Stimulated activated naive B cell treated with anti-CD40 and anti-IgM and Interleukin-4, amounts not matched to agents 10 μg/mL and 1 μg/mL and 100 μg/mL, for 72 hours (primary cell): ENCODE data around the gene FKBP10.
"Not testable (repeated sequence)": the region's sequence is repeated elsewhere in the genome, so short reads cannot be mapped to it uniquely, and the experiment has no call there.

Experiments
- ATAC-seq, 2 donors: fragments of 150-1000 bp; cut with Tn5 transposase; replicated peaks; 2 replicates each; pipeline ENCODE4 v1.10.0; 2021; ENCODE audit warnings: moderate library complexity in 1 of 2
- DNase-seq: peaks from one replicate; pipeline ENCODE4 v3.0.0; 2021
- H3K27ac Mint-ChIP-seq: one replicate; pipeline ENCODE4 v1.8.0; 2022; ENCODE audit warnings: mild to moderate bottlenecking, mixed read lengths
- H3K27me3 Mint-ChIP-seq, 2 donors: one replicate each; pipeline ENCODE4 v1.8.0; 2022; ENCODE audit warnings: mixed read lengths in 2 of 2
- H3K36me3 Mint-ChIP-seq, 2 donors: one replicate each; pipeline ENCODE4 v1.8.0; 2022; ENCODE audit warnings: mixed read lengths in 2 of 2, mild to moderate bottlenecking in 1 of 2
- H3K4me1 Mint-ChIP-seq, 2 donors: one replicate each; pipeline ENCODE4 v1.8.0; 2022; ENCODE audit warnings: mixed read lengths in 2 of 2, mild to moderate bottlenecking in 1 of 2
- H3K4me3 Mint-ChIP-seq, 2 donors: one replicate each; pipeline ENCODE4 v1.8.0; 2022; ENCODE audit warnings: mild to moderate bottlenecking in 2 of 2, mixed read lengths in 2 of 2, moderate library complexity in 1 of 2
- H3K9me3 Mint-ChIP-seq, 2 donors: one replicate each; pipeline ENCODE4 v1.8.0; 2022; ENCODE audit warnings: mixed read lengths in 2 of 2, mild to moderate bottlenecking in 1 of 2

FKBP10 gene

DNA sequence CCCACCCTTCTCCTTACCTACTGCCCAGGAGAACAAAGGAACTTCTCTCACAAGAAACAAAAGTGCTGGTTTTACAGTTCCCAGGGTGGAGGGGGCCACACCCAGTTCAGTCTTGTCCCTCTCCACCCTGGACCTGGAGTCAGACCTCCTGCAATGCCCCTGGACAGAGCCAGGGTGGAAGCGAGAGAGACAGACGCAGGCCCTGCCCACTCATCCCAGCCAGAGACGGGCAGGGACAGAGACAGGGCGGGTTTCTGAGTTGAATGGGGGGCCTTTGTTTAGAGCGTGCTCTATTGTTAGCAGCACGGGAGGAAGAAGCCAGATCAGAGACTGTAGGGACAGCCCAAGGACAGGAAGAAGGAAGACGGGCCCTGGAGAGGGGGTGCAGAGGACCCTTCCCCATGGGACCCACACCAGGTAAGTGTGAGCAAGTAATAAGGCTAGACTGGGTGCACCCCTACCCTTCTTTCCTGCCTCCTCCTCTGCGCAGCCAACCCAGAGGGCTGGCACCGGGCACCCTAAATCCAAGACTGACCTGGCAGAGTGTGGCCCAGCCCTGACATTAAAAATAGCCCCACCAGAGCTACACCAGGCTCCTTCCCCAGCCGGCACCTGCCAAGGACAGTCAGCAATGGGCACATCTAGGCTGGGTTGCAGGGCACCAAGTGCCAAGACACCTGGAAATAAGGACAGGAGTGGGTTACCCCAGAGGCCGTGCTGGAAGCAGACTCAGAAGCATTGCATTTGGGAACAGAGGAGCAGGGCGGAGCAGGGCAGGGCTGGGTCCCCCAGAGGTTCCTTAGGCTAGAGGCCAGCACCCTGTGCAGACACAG, 37.2 kb upstream of the FKBP10 start:
- DNase-seq (no peak), ATAC-seq (no peak)
- peak overlapping the region; percentile 79 for H3K27ac Mint-ChIP-seq
- H3K36me3 Mint-ChIP-seq: peaks cover 0 to 6% of the 10 kb centered on the region in 2 donors
- H3K4me1 Mint-ChIP-seq: peaks cover 15 to 39% of the 10 kb centered on the region in 2 donors
- H3K9me3 Mint-ChIP-seq: no peaks in the 10 kb centered on the region
- H3K27me3 Mint-ChIP-seq: no peaks in the 10 kb centered on the region
- H3K4me3 Mint-ChIP-seq: no peak overlapping the region

DNA sequence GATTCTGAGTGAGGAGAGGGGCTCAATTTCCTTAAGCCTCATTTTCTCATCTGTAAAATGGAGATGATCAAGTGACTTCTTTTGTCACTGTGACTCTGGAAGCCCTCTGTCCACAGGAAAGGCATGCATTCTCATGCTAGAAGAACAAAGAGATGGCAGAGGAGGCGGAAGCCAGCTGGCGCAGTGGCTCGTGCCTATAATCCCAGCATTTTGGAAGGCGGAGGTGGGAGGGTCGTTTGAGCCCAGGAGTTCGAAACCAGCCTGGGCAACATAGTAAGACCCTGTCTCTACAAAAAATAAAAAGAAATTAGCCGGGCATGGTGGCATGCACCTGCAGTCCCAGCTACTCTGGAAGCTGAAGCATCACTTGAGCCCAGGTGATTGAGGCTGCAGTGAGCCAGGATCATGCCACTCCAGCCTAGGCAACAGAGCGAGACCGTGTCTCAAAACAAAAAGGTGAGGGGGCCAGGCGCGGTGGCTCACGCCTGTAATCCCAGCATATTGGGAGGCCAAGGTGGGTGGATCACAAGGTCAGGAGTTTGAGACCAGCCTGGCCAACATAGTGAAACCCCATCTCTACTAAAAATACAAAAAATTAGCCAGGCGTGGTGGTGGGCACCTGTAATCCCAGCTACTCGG, 36.4 kb upstream of the FKBP10 start:
- peaks cover 13 to 39% of the 10 kb centered on the region in 2 donors for H3K4me1 Mint-ChIP-seq
- H3K27ac Mint-ChIP-seq: peak overlapping the region; percentile 79
- H3K36me3 Mint-ChIP-seq, H3K4me3 Mint-ChIP-seq, ATAC-seq, H3K9me3 Mint-ChIP-seq, DNase-seq, H3K27me3 Mint-ChIP-seq: not testable (repeated sequence)

DNA sequence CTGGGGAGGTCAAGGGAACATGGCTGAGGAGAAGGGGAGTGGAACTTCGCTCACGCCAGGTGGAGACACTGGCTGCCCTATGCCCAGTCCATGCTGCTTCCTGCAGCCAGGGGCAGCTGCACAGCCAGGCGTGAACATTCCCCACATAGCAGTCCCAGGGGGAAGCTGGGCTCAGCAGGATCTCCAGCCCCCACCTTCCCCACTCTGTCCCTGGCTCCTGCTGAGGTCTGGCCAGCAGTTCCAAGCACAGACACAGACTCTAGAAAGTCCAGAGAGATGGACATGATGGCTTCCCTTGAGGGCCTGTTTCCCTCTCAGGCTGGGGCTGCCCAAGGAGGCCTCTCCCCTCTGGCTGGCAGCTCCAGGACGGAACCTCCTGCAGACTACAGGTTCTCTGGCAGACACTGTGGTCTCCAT, 35.6 kb upstream of the FKBP10 start:
- H3K4me3 Mint-ChIP-seq: no peak overlapping the region
- peaks cover 17 to 41% of the 10 kb centered on the region in 2 donors for H3K4me1 Mint-ChIP-seq
- no peaks in the 10 kb centered on the region for H3K27me3 Mint-ChIP-seq
- DNase-seq (no peak), ATAC-seq (no peak)
- no peak overlapping the region for H3K27ac Mint-ChIP-seq
- H3K9me3 Mint-ChIP-seq: no peaks in the 10 kb centered on the region
- peaks cover 0 to 3% of the 10 kb centered on the region in 2 donors for H3K36me3 Mint-ChIP-seq

DNA sequence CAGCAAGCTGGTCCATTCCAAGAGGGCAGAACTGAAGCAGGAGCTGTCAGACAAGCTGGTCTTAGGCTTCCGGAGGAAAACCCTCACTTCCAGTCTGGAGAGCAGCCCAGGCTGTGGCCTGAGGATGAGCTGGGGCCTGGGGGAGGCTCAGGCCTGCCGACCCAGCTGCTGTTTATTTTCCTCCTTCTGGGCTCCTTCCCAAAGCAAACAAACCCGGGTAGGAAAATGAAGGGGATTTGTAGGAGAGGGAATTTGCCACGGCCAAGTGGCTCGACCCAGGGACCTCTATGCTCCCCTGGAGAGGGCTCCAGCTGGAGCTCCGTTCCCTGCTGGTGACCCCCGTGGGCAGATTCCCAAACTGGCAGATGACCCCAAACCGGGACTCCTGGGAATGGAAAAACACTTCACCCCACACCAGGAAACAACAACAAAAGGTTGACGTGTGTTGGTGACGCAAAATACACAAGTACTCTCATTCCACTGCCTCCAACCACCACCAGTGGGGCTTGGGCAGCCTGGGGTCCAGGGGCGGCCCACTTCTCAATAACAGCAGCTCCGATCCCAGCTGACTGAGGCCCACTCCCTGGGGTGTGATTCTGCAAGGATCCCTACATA, 35.1 kb upstream of the FKBP10 start:
- H3K9me3 Mint-ChIP-seq: no peaks in the 10 kb centered on the region
- no peak overlapping the region for H3K27ac Mint-ChIP-seq
- no peak overlapping the region for H3K4me3 Mint-ChIP-seq
- H3K4me1 Mint-ChIP-seq: peaks cover 18 to 42% of the 10 kb centered on the region in 2 donors
- peaks cover 0 to 3% of the 10 kb centered on the region in 2 donors for H3K36me3 Mint-ChIP-seq
- no peaks in the 10 kb centered on the region for H3K27me3 Mint-ChIP-seq
- DNase-seq (no peak), ATAC-seq (no peak)

DNA sequence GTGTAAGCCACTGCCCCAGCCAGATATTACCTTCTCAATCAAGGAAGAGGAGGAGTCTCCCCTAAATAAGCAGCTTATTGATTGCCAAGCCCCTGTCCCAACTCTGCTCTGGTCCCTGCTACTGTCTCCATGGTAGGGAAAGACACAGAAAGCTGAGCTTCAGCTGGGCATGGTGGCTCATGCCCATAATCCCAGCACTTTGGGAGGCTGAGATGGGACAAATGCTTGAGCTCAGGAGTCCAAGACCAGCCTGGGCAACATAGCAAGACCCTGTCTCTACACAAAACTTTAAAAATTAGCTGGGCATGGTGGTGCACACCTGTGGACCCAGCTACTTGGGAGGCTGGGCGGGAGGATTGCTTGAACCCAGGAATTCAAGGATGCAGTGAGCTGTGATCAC, 32.9 kb upstream of the FKBP10 start:
- H3K4me3 Mint-ChIP-seq: no peak overlapping the region
- H3K27ac Mint-ChIP-seq: no peak overlapping the region
- ATAC-seq (no peak), DNase-seq (no peak)
- peaks cover 26 to 55% of the 10 kb centered on the region in 2 donors for H3K4me1 Mint-ChIP-seq
- H3K27me3 Mint-ChIP-seq: no peaks in the 10 kb centered on the region
- H3K9me3 Mint-ChIP-seq: no peaks in the 10 kb centered on the region
- H3K36me3 Mint-ChIP-seq: peaks cover 0 to 3% of the 10 kb centered on the region in 2 donors

DNA sequence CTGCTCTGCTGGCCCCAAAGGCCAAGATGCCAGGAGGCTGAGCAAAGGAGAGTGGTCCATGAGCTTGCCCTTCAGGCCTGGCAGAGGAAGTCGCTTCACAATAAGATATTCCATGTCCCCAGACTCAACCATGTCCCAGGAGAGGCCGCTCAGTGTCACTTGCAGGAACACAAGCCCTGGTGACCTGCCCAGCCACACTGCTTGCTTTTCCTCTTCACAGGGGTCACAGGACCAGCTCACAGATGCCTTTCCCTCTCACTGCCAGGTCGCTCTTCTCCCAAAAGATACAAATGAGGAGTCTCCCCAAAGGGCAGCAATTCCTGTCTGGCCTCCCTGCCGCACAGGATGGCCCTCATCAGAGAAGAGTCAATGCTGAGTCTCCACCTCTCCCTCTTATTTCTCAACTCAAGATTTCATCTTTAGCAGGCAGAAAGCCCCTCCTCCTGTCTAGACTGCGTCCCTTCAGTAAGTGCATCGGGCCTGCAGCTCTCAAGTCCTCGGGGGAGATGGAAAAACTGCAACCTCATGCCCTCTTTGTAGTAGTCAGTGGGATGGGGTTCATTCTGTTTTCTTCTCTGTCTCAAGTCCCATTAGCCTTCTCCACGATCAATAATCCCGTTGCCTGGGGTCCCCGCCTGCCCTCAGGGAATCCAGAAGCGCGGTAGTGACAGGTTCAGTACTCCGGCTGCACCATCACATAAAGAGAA, 31.2 kb upstream of the FKBP10 start:
- Mint-ChIP-seq H3K27ac (peak overlapping the region; percentile 60), H3K4me3 (no peak overlapping the region), H3K9me3 (no peaks in the 10 kb centered on the region), H3K36me3 (no peaks in the 10 kb centered on the region), H3K27me3 (no peaks in the 10 kb centered on the region), H3K4me1 (peaks cover 32 to 64% of the 10 kb centered on the region in 2 donors)
- DNase-seq: no peak
- ATAC-seq: no peak

DNA sequence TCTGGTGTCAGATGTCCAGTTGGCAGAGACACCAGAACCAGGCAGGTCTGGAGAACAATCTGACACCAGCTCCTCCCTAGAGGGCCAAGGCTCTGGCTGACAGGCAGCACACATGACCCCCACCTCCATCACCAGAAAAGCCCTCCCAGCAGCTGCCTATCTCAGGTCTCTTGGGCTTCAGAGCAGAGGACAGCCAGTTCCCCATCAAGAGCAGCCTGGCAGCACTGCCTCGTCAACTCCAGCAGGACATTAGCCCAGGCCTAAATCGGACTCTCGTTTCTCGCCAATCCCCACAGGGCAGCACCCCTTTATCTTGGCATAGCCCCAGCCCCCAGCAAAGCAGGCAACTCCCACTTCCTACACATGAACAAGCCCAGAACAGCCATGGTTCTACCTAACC, 30.7 kb upstream of the FKBP10 start:
- no peaks in the 10 kb centered on the region for H3K9me3 Mint-ChIP-seq
- ATAC-seq (no peak), DNase-seq (no peak)
- H3K27me3 Mint-ChIP-seq: no peaks in the 10 kb centered on the region
- H3K27ac Mint-ChIP-seq: peak overlapping the region; percentile 60
- no peak overlapping the region for H3K4me3 Mint-ChIP-seq
- peaks cover 32 to 69% of the 10 kb centered on the region in 2 donors for H3K4me1 Mint-ChIP-seq
- no peaks in the 10 kb centered on the region for H3K36me3 Mint-ChIP-seq

DNA sequence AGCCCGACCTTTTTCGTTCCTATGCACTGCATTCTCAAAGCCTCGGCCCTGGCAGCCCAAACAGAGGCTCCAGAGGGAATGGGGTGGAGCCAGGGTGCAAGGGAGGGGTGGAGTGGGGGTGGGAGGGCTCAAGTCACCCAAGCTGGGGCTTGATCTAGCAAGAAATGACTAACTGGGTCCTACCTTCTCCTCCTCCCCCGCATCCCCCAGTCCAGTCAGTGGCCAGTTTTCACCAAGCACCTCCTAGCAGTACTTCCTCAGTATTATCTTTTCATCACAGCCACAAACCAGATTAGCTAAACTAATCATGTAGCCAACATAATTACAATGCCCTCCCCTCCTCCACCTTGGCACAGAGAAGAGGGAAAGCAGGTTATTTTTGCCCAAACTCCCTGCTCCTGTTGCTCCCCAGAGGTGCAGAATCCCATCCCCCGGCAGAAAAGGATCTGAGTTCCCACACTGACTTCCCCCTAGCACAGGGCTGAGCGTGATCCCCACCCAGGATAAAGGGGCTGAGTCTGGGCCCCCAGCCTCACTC, 28.5 kb upstream of the FKBP10 start:
- no peak overlapping the region for H3K27ac Mint-ChIP-seq
- DNase-seq: no peak
- no peaks in the 10 kb centered on the region for H3K36me3 Mint-ChIP-seq
- H3K27me3 Mint-ChIP-seq: no peaks in the 10 kb centered on the region
- H3K9me3 Mint-ChIP-seq: no peaks in the 10 kb centered on the region
- ATAC-seq: peak; percentile 12 to 22
- peaks cover 39 to 62% of the 10 kb centered on the region in 2 donors for H3K4me1 Mint-ChIP-seq
- peak overlapping the region; percentile 77 to 80 for H3K4me3 Mint-ChIP-seq

DNA sequence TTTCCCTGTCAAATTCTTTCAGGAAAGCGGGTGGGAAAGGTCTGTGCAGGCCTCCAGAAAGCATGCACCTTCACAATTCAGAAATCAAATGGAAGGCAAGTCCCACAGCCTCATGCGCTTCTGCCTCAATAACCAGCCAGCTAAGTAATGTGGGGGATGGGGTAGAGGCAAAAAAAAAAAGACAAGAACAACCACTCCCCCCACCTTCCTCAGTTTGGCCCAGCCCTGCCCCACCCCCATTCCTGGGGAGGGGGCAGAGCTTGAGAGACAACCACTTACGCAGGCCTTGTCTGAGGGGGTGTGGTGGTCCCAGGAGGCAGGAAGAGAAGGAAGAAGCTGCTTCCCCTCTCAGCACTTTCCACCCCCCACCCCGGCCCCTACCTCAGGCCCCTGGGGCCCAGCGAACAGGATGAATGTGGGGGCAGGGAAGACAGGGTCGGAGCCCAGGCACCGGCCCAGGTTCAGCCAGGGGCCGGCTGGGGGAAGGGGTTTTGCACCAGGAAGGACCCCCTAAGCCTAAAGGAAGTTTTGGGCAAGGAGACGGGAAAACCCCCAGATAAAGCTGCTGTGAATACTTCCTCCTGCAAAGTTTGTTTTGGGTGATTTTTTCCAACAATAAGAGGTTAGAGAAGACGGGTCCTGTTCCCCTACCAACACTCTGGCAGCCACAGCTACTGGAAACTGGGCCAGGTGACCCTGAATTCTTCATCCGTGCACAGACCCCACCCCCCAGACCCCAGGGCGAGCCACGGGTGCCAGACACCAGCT, 27.5 kb upstream of the FKBP10 start:
- DNase-seq (no peak), ATAC-seq (peak in 1 of 2 donors; percentile 0)
- H3K4me1 Mint-ChIP-seq: peaks cover 39 to 59% of the 10 kb centered on the region in 2 donors
- peak overlapping the region; percentile 1 for H3K27ac Mint-ChIP-seq
- peak overlapping the region; percentile 77 to 80 for H3K4me3 Mint-ChIP-seq
- H3K9me3 Mint-ChIP-seq: no peaks in the 10 kb centered on the region
- no peaks in the 10 kb centered on the region for H3K27me3 Mint-ChIP-seq
- no peaks in the 10 kb centered on the region for H3K36me3 Mint-ChIP-seq

DNA sequence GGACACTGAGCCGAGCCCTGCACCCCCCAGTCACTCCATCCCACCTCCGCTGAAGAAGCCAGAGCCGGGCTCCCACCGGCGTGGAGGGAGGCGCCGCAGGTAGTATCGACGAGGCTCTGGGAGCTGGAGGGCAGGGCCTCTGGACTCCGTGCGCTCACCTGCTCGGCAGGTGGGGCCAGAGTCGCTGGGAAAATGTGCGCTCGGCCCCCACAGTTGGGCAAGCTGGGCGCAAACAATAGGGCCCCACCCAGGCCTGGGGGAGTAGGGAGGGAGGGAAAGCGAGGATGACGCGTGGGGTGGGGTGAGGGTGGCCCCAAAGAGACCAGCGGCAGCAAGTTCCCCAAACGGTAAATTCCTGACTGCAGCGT, 27.0 kb upstream of the FKBP10 start:
- Mint-ChIP-seq H3K4me1 (peaks cover 39 to 59% of the 10 kb centered on the region in 2 donors), H3K27me3 (no peaks in the 10 kb centered on the region)

DNA sequence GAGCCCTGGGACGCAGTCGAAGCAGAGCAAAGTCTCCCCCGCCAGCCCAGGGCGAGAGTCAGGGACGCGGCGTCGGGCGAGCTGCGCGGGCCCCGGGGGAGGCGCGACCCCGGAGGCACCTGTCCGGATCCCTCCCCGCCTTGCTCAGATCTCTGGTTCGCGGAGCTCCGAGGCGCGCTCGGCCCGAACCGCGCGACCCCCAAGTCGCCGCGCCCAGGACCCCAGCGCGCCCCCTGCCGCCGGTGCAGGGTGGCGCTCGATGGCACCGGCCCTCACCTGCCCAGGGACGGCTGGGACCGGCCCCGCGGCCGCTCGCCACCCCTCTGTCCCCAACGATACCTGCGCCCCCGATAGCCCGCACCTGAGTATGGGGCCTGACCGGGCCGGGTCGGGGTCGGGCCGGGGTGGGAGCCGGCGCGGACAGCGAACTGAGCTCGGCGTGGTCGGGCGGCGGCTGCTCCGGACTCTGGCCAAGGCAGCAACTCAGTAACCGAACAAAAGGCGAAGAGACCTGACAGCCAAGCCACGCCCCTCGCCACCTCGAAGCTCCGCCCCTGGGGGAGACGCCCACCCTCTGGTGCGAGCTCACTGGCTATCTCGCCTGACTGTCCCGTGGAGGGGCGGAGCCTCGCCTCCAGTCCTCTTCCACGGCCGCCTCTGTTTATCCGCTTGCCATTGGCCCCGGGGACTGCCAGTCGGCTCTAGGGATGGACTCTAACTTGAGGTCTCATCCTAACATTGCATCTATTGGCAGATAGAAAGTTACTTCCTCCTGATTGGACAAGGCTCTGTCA, 26.4 kb upstream of the FKBP10 start, which contains the start of gene JUP:
Gene JUP (minus strand): TSS at position 485 of the 794 bp plus-strand sequence. CDS start 14,857 bp downstream, outside the sequence.
- H3K36me3 Mint-ChIP-seq: no peaks in the 10 kb centered on the region
- H3K4me3 Mint-ChIP-seq: peak within 1 kb of the TSS; percentile 77 to 80
- DNase-seq (peak; percentile 98), ATAC-seq (peak; percentile 93 to 94)
- H3K27ac Mint-ChIP-seq: peak within 1 kb of the TSS; percentile 1
- H3K27me3 Mint-ChIP-seq: no peaks in the 10 kb centered on the region
- peaks cover 39 to 56% of the 10 kb centered on the region in 2 donors for H3K4me1 Mint-ChIP-seq
- H3K9me3 Mint-ChIP-seq: no peaks in the 10 kb centered on the region

More for the DNA sequence above, 27.0 kb upstream of the FKBP10 start:
- ATAC-seq (peak; percentile 1), DNase-seq (no peak)
- no peaks in the 10 kb centered on the region for H3K36me3 Mint-ChIP-seq
- H3K27ac Mint-ChIP-seq: no peak overlapping the region
- peak overlapping the region; percentile 77 to 80 for H3K4me3 Mint-ChIP-seq
- no peaks in the 10 kb centered on the region for H3K9me3 Mint-ChIP-seq

DNA sequence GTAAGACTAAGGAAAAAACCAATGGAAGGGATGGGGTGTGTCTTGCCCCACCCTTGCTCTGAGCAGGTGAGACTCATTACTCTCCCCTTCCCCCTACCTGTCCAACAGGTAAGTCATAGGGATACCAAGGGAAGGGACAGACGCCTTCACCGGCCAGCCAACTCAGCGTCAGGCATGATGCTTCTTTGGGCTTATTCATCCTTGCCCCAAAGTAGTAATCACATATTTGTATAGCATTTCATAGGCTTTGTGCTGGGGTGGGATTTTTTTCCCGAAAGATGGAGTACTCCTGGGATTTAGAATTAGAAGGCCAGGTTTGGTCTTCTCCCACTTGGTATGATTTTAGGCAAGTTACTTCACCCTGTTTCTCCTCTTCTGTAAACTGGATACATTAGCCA, 25.8 kb upstream of the FKBP10 start:
- Mint-ChIP-seq H3K4me1 (peaks cover 33 to 50% of the 10 kb centered on the region in 2 donors), H3K4me3 (peak overlapping the region; percentile 47 to 80), H3K27me3 (no peaks in the 10 kb centered on the region), H3K9me3 (no peaks in the 10 kb centered on the region), H3K27ac (no peak overlapping the region), H3K36me3 (no peaks in the 10 kb centered on the region)
- ATAC-seq (no peak), DNase-seq (no peak)
